Skeletal muscle satellite cell (primary cell): ENCODE results near the gene ISL1.

ENCODE experiments used
- H3K27me3 ChIP-seq: 2 replicates; pipeline ENCODE4 v1.7.0; 2013; ENCODE audit warnings: low read length; ENCODE audit not compliant: control insufficient read depth, insufficient read depth
- H3K36me3 ChIP-seq: 2 replicates; pipeline ENCODE4 v1.7.0; 2013; ENCODE audit warnings: mild to moderate bottlenecking, control low read depth, low read length; ENCODE audit not compliant: insufficient read depth
- H3K4me1 ChIP-seq: 2 replicates; pipeline ENCODE4 v1.7.0; 2013; ENCODE audit warnings: low read length; ENCODE audit not compliant: control insufficient read depth, insufficient read depth
- H3K4me2 ChIP-seq: 2 replicates; pipeline ENCODE4 v1.7.0; 2013; ENCODE audit warnings: mild to moderate bottlenecking, low read length
- H3K4me3 ChIP-seq: 2 replicates; pipeline ENCODE4 v1.7.0; 2013; ENCODE audit warnings: low read length
- H3K9ac ChIP-seq: 2 replicates; pipeline ENCODE4 v1.7.0; 2013; ENCODE audit warnings: mild to moderate bottlenecking, low read depth, low read length, moderate library complexity
- H3K9me3 ChIP-seq: replicated peaks from 2 replicates; pipeline ENCODE4 v1.7.0; 2013; ENCODE audit warnings: mild to moderate bottlenecking, control low read depth, low read length

Gene ISL1

DNA sequence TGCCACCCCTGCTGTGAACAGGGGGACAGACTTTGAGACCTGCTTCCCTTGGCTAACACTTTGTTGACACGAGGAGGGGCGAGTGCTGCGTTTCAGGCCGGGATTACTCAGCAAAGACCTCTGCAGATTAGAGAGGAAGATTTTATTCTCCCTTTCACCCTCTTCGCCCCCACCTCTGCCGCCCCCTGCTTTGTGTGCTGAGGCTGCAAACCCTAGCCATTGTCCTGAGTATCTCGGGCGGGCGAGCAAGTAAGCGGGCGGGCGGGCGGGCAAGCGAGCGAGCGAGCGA lies 6.0 kb downstream of the ISL1 start:
- no peaks in the 10 kb centered on the region for H3K36me3 ChIP-seq
- no peaks in the 10 kb centered on the region for H3K4me1 ChIP-seq
- no peak overlapping the region for H3K4me3 ChIP-seq
- peaks cover 58% of the 10 kb centered on the region for H3K27me3 ChIP-seq
- no peaks in the 10 kb centered on the region for H3K9me3 ChIP-seq
- H3K9ac ChIP-seq: no peak overlapping the region
- no peak overlapping the region for H3K4me2 ChIP-seq

DNA sequence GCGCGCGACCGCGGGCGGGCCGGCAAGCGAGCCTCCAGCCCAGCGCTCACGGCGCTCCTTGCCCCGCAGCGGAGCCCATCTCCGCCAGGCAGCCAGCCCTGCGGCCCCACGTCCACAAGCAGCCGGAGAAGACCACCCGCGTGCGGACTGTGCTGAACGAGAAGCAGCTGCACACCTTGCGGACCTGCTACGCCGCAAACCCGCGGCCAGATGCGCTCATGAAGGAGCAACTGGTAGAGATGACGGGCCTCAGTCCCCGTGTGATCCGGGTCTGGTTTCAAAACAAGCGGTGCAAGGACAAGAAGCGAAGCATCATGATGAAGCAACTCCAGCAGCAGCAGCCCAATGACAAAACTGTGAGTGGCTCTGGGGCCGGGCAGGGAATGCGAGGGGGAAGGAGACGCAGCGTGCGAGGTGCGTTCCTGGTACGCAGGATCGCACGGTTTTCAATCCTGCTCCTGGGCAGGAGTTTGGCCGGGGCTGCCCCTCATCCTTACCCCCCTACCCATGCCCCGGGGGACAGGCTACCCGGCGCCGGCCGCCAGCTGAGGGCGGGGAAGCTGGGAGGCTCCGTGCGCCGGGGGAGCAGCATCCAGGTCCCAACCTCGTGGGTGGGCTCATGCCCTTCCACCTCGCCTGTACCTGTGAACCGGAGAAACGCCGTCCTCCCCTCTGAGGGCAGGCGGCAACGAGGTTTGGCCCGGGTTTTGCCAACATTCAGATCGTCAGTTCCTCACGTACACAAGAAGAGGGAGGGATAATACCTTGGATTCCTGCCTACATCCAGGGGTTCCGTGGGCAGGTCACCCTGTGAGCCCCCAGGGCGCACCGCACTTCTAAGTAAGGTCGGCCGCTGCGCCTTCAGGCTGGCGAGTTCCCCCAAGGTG lies 6.6 kb downstream of the ISL1 start:
- H3K4me2 ChIP-seq: peak overlapping the region; percentile 37
- no peaks in the 10 kb centered on the region for H3K36me3 ChIP-seq
- H3K4me1 ChIP-seq: no peaks in the 10 kb centered on the region
- no peak overlapping the region for H3K9ac ChIP-seq
- H3K4me3 ChIP-seq: no peak overlapping the region
- peaks cover 52% of the 10 kb centered on the region for H3K27me3 ChIP-seq
- H3K9me3 ChIP-seq: no peaks in the 10 kb centered on the region

DNA sequence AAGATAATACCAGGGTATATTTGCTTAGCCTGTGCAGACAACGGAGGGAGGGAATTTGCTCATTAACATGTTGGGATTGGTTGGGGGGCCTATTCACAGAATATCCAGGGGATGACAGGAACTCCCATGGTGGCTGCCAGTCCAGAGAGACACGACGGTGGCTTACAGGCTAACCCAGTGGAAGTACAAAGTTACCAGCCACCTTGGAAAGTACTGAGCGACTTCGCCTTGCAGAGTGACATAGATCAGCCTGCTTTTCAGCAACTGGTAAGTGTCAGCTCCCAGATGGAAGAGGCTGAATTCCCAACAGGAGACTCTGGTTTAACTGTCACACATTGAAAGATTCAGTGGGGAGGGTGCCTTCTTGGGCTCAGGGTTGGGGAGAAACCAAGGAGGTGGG lies 7.9 kb downstream of the ISL1 start:
- Histone ChIP-seq H3K4me3 (no peak overlapping the region), H3K36me3 (no peaks in the 10 kb centered on the region)

DNA sequence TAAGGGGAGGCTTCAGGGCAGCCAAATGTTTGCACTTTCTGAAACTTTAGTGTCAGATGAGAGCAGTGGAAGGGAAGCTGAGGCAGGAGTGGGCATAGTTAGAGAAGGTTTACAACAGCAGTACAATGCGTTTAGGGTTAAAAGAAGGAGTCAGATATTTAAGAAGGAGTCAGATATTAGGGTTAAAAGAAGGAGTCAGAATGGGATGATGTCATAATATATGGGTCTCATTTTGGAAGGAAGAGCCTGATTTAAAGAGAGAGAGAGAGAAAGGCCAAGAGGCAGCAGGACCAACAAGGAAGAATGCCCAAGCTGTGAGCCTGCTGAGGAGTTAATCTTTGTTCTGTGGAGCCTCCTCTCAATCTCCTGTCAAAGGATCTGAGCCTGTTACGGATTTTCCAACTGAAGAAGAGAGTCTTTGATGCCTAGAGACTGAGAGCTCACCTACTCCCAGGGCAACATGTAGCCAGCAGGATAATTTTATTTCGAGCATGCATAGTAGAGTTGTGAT lies 9.5 kb downstream of the ISL1 start:
- Histone ChIP-seq H3K4me3 (no peak overlapping the region), H3K4me2 (no peak overlapping the region), H3K9me3 (no peaks in the 10 kb centered on the region), H3K27me3 (peaks cover 24% of the 10 kb centered on the region), H3K9ac (no peak overlapping the region), H3K4me1 (no peaks in the 10 kb centered on the region), H3K36me3 (no peaks in the 10 kb centered on the region)

More for the DNA sequence above, 7.9 kb downstream of the ISL1 start:
- Histone ChIP-seq H3K4me1 (no peaks in the 10 kb centered on the region), H3K4me2 (no peak overlapping the region), H3K27me3 (peaks cover 39% of the 10 kb centered on the region), H3K9ac (no peak overlapping the region), H3K9me3 (no peaks in the 10 kb centered on the region)

DNA sequence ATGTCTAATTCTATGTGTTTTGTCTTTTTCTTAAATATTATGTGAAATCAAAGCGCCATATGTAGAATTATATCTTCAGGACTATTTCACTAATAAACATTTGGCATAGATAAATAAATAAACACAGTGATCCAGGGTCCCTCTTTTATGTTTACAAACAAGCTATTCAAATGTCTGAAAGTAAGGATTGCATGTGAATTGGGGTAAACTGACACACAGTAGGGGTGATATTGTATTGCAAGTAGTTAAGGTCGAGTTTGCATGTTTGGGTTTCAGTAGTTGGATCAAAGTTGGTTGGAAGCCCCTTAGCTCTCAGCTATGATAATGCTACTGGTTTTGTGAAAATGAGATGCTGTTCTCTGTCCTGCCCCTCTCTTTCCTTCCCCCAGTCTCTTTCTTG lies 11.4 kb downstream of the ISL1 start:
- Histone ChIP-seq H3K4me1 (no peaks in the 10 kb centered on the region), H3K27me3 (peaks cover 15% of the 10 kb centered on the region), H3K36me3 (no peaks in the 10 kb centered on the region), H3K4me3 (no peak overlapping the region), H3K9ac (no peak overlapping the region), H3K4me2 (no peak overlapping the region), H3K9me3 (no peaks in the 10 kb centered on the region)

DNA sequence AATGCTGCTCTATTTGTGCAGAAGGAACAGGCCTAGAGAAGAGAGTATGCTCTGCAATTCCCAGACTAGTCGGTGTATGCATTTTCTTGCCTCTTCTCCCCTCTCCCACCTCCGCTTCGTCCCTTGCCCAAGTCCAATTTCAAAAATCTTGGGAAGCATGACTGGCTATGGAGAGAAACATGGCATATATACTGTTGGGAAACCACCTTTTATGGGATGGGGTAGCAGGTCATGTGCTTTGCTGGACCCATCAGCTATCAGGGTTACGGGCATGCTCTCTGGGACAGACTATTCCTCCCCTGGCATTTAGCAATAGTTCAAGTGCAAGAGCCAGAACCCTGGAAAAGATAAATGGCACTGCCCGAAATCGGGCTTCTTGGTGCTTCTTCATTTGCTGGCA lies 12.0 kb downstream of the ISL1 start:
- Histone ChIP-seq H3K36me3 (no peaks in the 10 kb centered on the region), H3K9ac (no peak overlapping the region), H3K4me2 (no peak overlapping the region), H3K4me3 (no peak overlapping the region), H3K27me3 (peaks cover 11% of the 10 kb centered on the region), H3K4me1 (no peaks in the 10 kb centered on the region), H3K9me3 (no peaks in the 10 kb centered on the region)

DNA sequence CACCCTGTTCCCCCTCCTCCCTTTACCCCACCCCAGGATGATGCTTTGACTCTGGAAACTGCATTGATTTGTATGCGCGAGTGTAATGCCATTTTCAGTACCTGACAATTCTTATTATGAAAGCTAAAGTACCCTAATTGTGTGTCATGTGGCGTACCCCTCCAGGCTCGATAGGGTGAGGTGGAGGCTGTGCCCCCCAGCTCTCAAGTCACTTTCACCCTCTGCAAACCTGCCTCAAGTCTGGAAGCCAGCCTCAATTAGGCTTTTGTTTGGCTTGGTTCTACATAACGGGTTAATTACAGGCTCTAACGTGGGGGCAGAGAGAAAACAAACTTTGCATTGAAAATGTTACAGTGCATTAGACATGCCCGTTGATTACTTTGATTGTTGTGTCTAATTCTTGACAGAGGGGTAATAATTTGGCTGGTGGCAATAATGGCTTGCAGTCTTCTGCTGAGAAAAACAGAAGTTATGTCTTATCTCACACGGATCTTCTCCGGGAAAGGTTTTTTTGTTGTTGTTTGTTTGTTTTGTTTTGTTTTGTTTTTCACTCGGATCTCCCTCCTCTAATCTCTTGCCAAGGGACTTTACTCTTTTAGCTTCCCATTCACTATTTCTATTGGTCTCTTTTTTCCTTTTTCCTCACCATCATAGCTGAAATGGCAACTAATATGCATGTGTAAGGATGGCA lies 12.6 kb downstream of the ISL1 start:
- H3K9me3 ChIP-seq: no peaks in the 10 kb centered on the region
- H3K4me2 ChIP-seq: no peak overlapping the region
- H3K36me3 ChIP-seq: no peaks in the 10 kb centered on the region
- H3K4me1 ChIP-seq: no peaks in the 10 kb centered on the region
- H3K4me3 ChIP-seq: no peak overlapping the region
- H3K9ac ChIP-seq: no peak overlapping the region
- H3K27me3 ChIP-seq: peaks cover 10% of the 10 kb centered on the region

DNA sequence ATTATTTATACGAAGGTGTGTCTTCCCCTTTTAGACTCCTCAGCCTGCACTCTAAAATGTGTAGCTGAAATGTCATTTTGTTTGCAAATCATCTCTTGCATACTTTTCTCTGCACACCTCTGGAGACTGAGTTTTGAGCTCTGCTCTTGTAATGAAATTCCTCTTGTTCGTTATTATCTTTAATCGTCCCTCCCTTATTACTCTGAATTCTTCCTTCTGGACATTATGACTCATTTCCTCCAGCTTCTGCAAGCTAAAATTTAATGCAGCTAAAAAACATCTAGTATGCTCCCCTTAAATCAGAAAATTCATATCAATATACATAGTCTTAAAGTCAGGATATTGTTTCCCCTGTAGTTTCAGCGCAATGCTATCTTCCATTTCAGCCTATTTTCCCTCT lies 13.5 kb downstream of the ISL1 start:
- Histone ChIP-seq H3K9me3 (no peaks in the 10 kb centered on the region), H3K4me3 (no peak overlapping the region), H3K36me3 (no peaks in the 10 kb centered on the region), H3K27me3 (peaks cover 10% of the 10 kb centered on the region), H3K9ac (no peak overlapping the region), H3K4me2 (no peak overlapping the region), H3K4me1 (no peaks in the 10 kb centered on the region)

DNA sequence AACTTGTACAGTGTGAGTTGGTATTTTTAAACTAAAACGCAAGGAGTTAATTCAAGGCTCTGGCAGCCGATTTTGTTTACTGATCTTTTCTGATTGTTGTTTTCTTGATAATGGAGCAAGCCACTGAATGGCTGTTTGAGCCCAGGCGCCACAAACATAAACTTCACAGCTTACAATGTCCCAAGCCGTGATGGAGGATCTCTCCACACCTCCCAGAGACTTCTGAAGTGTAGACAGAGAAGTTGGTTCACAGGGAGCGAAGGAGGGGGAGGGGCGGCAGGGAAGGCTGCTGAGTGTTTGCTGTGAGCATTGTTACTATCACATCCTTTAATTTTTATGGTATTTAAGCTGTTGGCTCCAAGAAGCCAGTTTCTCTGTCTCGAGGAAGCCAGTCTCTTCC lies 14.7 kb downstream of the ISL1 start:
- H3K9ac ChIP-seq: no peak overlapping the region
- H3K27me3 ChIP-seq: peaks cover 10% of the 10 kb centered on the region
- no peaks in the 10 kb centered on the region for H3K4me1 ChIP-seq

DNA sequence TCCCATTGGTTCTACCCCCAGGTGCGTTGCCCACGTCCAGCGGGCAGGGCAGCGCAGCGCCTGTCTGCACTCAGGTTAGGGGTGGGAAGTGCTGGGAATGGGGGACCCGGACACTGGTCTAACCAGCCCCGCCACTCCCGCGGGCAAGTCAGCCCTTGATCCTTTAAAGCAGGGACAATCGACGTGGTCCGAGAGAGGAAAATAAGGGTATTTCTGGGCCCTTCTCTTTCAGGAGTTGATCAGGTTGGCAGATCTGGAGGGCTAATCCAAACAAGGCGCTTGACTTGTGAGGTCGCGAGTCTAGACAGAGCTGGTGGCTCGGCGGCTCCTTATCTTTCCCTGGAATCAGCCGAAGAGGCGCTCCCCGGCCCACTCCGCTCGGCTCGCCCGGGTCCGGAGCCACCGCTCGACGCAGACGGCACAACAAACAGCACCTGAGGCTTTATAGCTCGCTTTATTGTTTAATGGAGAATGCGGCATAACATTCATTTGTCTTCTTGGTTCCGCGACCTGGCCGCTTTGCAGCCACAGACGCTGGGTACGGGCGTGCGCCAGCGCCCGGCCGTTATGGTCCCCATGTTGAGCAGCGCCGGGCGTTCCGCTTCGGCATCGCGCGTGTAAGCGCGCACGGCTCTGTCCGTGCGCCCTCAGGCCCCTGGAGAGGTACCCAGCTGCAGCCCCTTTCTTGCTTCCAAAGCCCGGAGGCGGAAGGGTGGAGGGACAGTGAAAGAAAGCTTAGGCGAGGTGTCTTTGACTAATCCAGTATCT lies 15.8 kb downstream of the ISL1 start:
- Histone ChIP-seq H3K27me3 (peaks cover 10% of the 10 kb centered on the region), H3K9ac (no peak overlapping the region), H3K36me3 (no peaks in the 10 kb centered on the region), H3K4me3 (no peak overlapping the region), H3K4me1 (no peaks in the 10 kb centered on the region), H3K4me2 (no peak overlapping the region), H3K9me3 (no peaks in the 10 kb centered on the region)

More for the DNA sequence above, 14.7 kb downstream of the ISL1 start:
- Histone ChIP-seq H3K36me3 (no peaks in the 10 kb centered on the region), H3K4me2 (no peak overlapping the region), H3K9me3 (no peaks in the 10 kb centered on the region), H3K4me3 (no peak overlapping the region)

DNA sequence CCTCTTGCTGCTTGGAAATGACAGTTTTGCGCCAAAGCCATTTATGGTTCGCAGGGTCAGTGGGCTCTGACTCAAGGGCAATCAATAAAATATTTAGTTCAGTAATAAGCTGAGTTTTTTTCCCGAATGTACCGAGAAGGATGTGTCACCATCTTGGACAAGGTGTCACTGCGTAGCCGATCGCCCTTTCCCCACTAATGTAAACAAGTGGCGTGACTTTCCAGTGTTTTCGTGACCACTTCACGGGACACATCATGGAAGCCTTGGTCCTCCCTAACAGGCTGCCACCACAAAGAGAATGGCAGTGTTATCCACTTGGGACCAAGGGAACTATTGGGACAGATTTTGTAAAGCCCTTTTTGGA lies 16.4 kb downstream of the ISL1 start:
- Histone ChIP-seq H3K36me3 (no peaks in the 10 kb centered on the region), H3K27me3 (peaks cover 10% of the 10 kb centered on the region), H3K9ac (no peak overlapping the region), H3K4me1 (no peaks in the 10 kb centered on the region), H3K4me3 (no peak overlapping the region), H3K4me2 (no peak overlapping the region), H3K9me3 (no peaks in the 10 kb centered on the region)
